B cell (primary cell): ENCODE measurements around the gene GAK. TPM values are rescaled to one million over a fixed set of nuclear protein-coding genes. Genes with fewer than 3 reads are reported as not detected.

Source experiments
- ATAC-seq: fragments of 200-7000 bp; cut with Tn5 transposase; one replicate; pipeline ENCODE4 v1.10.0; 2021; ENCODE audit warnings: low read depth, mild to moderate bottlenecking, moderate number of reproducible peaks, moderate library complexity
- CTCF ChIA-PET: fragments of 350-600 bp; sonication (Branson Sonifier 250); formaldehyde crosslinking; loops from one replicate; lab custom pipeline; 2021; ENCODE audit warnings: antibody characterized with exemption, inconsistent platforms; lab: Charles Lee
- POLR2A ChIA-PET: fragments of 350-600 bp; sonication (Branson Sonifier 250); formaldehyde crosslinking; loops from one replicate; lab custom pipeline; 2021; ENCODE audit warnings: antibody characterized with exemption; lab: Charles Lee
- DNase-seq: peaks from one replicate; pipeline ENCODE4 v3.0.0; 2013
- H2AFZ ChIP-seq: 2 replicates; pipeline ENCODE4 v1.6.1; 2012; ENCODE audit warnings: mild to moderate bottlenecking, low read depth, low read length; ENCODE audit not compliant: insufficient read depth, poor library complexity, severe bottlenecking
- H3K27ac ChIP-seq, 2 donors: 1 replicate in 1 of 2; 2 replicates in 1 of 2; pipeline ENCODE4 v1.5.1; 2012 to 2013; ENCODE audit warnings: low read length in 2 of 2, mild to moderate bottlenecking in 2 of 2, moderate library complexity in 1 of 2
- H3K27me3 ChIP-seq, 4 experiments: fragments of 200-600 bp in 1 of 4; sonication (generic) in 1 of 4; replicated peaks in 1 of 4; 1 replicate in 2 of 4; 2 replicates in 2 of 4; pipeline versions ENCODE4 v1.6.1 to v1.7.0; 2013 to 2016; ENCODE audit warnings: low read length in 3 of 4, mild to moderate bottlenecking in 2 of 4, mixed read lengths in 1 of 4, moderate library complexity in 1 of 4; ENCODE audit not compliant: insufficient read depth in 4 of 4, control insufficient read depth in 3 of 4; ENCODE audit errors: control extremely low read depth in 1 of 4
- H3K36me3 ChIP-seq, 2 experiments: replicated peaks in 1 of 2; 1 replicate in 1 of 2; 2 replicates in 1 of 2; pipeline versions ENCODE4 v1.6.1 to v1.7.1; 2013; ENCODE audit warnings: low read length in 1 of 2; ENCODE audit not compliant: insufficient read depth in 2 of 2, control insufficient read depth in 1 of 2; ENCODE audit errors: control extremely low read depth in 1 of 2, extremely low read depth in 1 of 2
- H3K4me1 ChIP-seq, 2 donors: fragments of 200-600 bp in 1 of 2; sonication (generic) in 1 of 2; 1 replicate in 1 of 2; 2 replicates in 1 of 2; pipeline versions ENCODE4 v1.5.1 to v1.6.1; 2013 to 2017; ENCODE audit warnings: low read length in 2 of 2; ENCODE audit not compliant: control insufficient read depth in 2 of 2, insufficient read depth in 2 of 2
- H3K4me2 ChIP-seq: replicated peaks from 2 replicates; pipeline ENCODE3; 2012; ENCODE audit warnings: mild to moderate bottlenecking, low read depth, low read length; ENCODE audit not compliant: poor library complexity, severe bottlenecking
- H3K4me3 ChIP-seq, 5 experiments: fragments of 200-600 bp in 1 of 5; sonication (generic) in 1 of 5; 1 replicate in 3 of 5; 2 replicates in 2 of 5; pipeline versions ENCODE4 v1.5.1 to v1.7.0; 2011 to 2016; ENCODE audit warnings: low read length in 4 of 5, mild to moderate bottlenecking in 4 of 5, low read depth in 2 of 5, control low read depth in 1 of 5, moderate library complexity in 1 of 5; ENCODE audit not compliant: insufficient read depth in 1 of 5; ENCODE audit errors: control extremely low read depth in 1 of 5, extremely low read depth in 1 of 5
- H3K79me2 ChIP-seq: fragments of 200-600 bp; sonication (generic); one replicate; pipeline ENCODE4 v1.6.0; 2016; ENCODE audit warnings: low read length; ENCODE audit not compliant: control insufficient read depth, insufficient read depth
- H3K9ac ChIP-seq: fragments of 200-600 bp; sonication (generic); 2 replicates; pipeline ENCODE4 v1.6.1; 2017; ENCODE audit warnings: mild to moderate bottlenecking, low read length, moderate library complexity
- H3K9me3 ChIP-seq, 3 donors: one replicate each; pipeline versions ENCODE4 v1.6.1 to v1.7.1; 2013; ENCODE audit warnings: low read length in 2 of 3; ENCODE audit not compliant: control insufficient read depth in 2 of 3, insufficient read depth in 1 of 3; ENCODE audit errors: control extremely low read depth in 1 of 3
- H4K20me1 ChIP-seq: 2 replicates; pipeline ENCODE4 v1.6.0; 2012; ENCODE audit warnings: mild to moderate bottlenecking, low read length; ENCODE audit not compliant: insufficient read depth, control insufficient read depth, poor library complexity, severe bottlenecking
- H3K27ac Mint-ChIP-seq: one replicate; pipeline ENCODE4 v1.8.0; 2021; ENCODE audit warnings: mixed read lengths
- H3K27me3 Mint-ChIP-seq: one replicate; pipeline ENCODE4 v1.8.0; 2021; ENCODE audit warnings: mixed read lengths
- H3K4me1 Mint-ChIP-seq: one replicate; pipeline ENCODE4 v1.8.0; 2021; ENCODE audit warnings: mixed read lengths
- H3K4me3 Mint-ChIP-seq: one replicate; pipeline ENCODE4 v1.8.0; 2021; ENCODE audit warnings: mixed read lengths
- H3K9me3 Mint-ChIP-seq: one replicate; pipeline ENCODE4 v1.8.0; 2022; ENCODE audit warnings: mixed read lengths; ENCODE audit not compliant: insufficient read depth
- CTCF ChIP-seq: fragments of 200-600 bp; IDR thresholded peaks from one replicate; pipeline ENCODE4 v1.8.0; 2022; ENCODE audit warnings: antibody characterized with exemption, mild to moderate bottlenecking
- EZH2 ChIP-seq: IDR thresholded peaks from 2 replicates; pipeline ENCODE4 v1.6.1; 2012; ENCODE audit warnings: borderline replicate concordance, low read depth, mild to moderate bottlenecking, moderate library complexity, low read length; ENCODE audit not compliant: insufficient read depth, poor library complexity, severe bottlenecking
- WGBS: methylation state at CpG from one replicate; pipeline ENCODE4 v1.1.5; 2013; ENCODE audit warnings: missing lambda C conversion rate; ENCODE audit not compliant: insufficient coverage; 5-methylcytosine and 5-hydroxymethylcytosine counted together
- intact Hi-C: fragments of 100-400 bp; cut with micrococcal nuclease; formaldehyde crosslinking; loops from one replicate; pipeline ENCODE4 v1.10.0; 2022
- polyA plus RNA-seq: library from polyadenylated mRNA; depleted of rRNA; stranded (reverse); fragments of >200 nt; gene quantifications from 2 replicates; pipeline ENCODE4 v1.2.3, GENCODE V29; 2012
- total RNA-seq, 2 donors: library from RNA; stranded (reverse); fragments of 120-200 nt in 1 of 2; gene quantifications; 1 replicate in 1 of 2; 2 replicates in 1 of 2; pipeline versions ENCODE4 v1.2.3 to v1.2.4, GENCODE V29; 2013 to 2022

Gene GAK
- total and polyA plus RNA-seq, 2 donors (not counting 1 experiment from before 2014, with no cell fraction given): 113 to 283 TPM

GRCh38 chr4:965048-965765, 33.1 kb upstream of the GAK start:
- H3K9me3 Mint-ChIP-seq: no peaks in the 10 kb centered on the region
- peaks cover 4 to 13% of the 10 kb centered on the region in 2 donors for H3K4me1 ChIP-seq
- no peaks in the 10 kb centered on the region for H3K4me1 Mint-ChIP-seq
- peaks cover 0 to 6% of the 10 kb centered on the region in 2 experiments for H3K36me3 ChIP-seq
- no peak overlapping the region for H3K4me3 ChIP-seq
- peaks cover 0 to 6% (median under 1%) of the 10 kb centered on the region in 4 experiments for H3K27me3 ChIP-seq
- no peak overlapping the region for H2AFZ ChIP-seq
- H3K9me3 ChIP-seq: no peaks in the 10 kb centered on the region
- H3K27ac ChIP-seq: no peak overlapping the region
- POLR2A ChIA-PET: interaction anchor here (0.7 to 1.0 kb wide), 2 partner anchors 28 to 63 kb away, joined by 3 to 6 read pairs; no protein-coding TSS in a partner anchor
- 94% methylated on average over 25 of the region's 26 CpGs for WGBS
- peaks cover 40% of the 10 kb centered on the region for H4K20me1 ChIP-seq
- ATAC-seq: no peak
- TF ChIP-seq EZH2 (no peak), CTCF (no peak)
- no peak for DNase-seq
- peaks cover 9% of the 10 kb centered on the region for H3K79me2 ChIP-seq
- CTCF ChIA-PET: no interaction called here
- no peak overlapping the region for H3K4me3 Mint-ChIP-seq
- intact Hi-C loops: no loop called here
- no peak overlapping the region for H3K27ac Mint-ChIP-seq
- H3K27me3 Mint-ChIP-seq: no peaks in the 10 kb centered on the region
- H3K9ac ChIP-seq: no peak overlapping the region
- H3K4me2 ChIP-seq: no peak overlapping the region

GRCh38 chr4:964346-965025, 32.4 kb upstream of the GAK start:
- ATAC-seq (no peak), DNase-seq (no peak)
- no peak overlapping the region for H3K27ac Mint-ChIP-seq
- Histone ChIP-seq H3K27me3 (peaks cover 0 to 6% (median under 1%) of the 10 kb centered on the region in 4 experiments), H3K4me2 (no peak overlapping the region), H3K4me3 (no peak overlapping the region), H3K27ac (no peak overlapping the region), H3K79me2 (peaks cover 5% of the 10 kb centered on the region), H3K9me3 (no peaks in the 10 kb centered on the region), H3K4me1 (peaks cover 4 to 13% of the 10 kb centered on the region in 2 donors), H2AFZ (no peak overlapping the region), H4K20me1 (peaks cover 34% of the 10 kb centered on the region), H3K36me3 (peaks cover 0 to 6% of the 10 kb centered on the region in 2 experiments), H3K9ac (no peak overlapping the region)
- H3K27me3 Mint-ChIP-seq: no peaks in the 10 kb centered on the region
- 96% methylated on average over 23 of the region's 23 CpGs for WGBS
- H3K4me3 Mint-ChIP-seq: no peak overlapping the region
- no peaks in the 10 kb centered on the region for H3K9me3 Mint-ChIP-seq
- TF ChIP-seq CTCF: no peak
- TF ChIP-seq EZH2: no peak
- H3K4me1 Mint-ChIP-seq: peaks cover 1% of the 10 kb centered on the region
- CTCF ChIA-PET: no interaction called here
- POLR2A ChIA-PET: interaction anchor here (0.7 to 1.0 kb wide), 2 partner anchors 27 to 62 kb away, joined by 3 to 6 read pairs; no protein-coding TSS in a partner anchor
- intact Hi-C loops: no loop called here
